LNCaP clone FGC (cell line): ENCODE results near the gene PALLD.

Source experiments
- DNase-seq: peaks from one replicate; pipeline ENCODE4 v3.0.0-alpha.2; 2011; ENCODE audit warnings: low read depth
- H3K4me3 ChIP-seq: 2 replicates; pipeline ENCODE4 v1.5.1; 2011; ENCODE audit warnings: mild to moderate bottlenecking, low read depth, low read length, control low read depth
- CTCF ChIP-seq: IDR thresholded peaks from 2 replicates; pipeline ENCODE4 v1.5.1; 2012; ENCODE audit warnings: mild to moderate bottlenecking; ENCODE audit not compliant: control insufficient read depth, insufficient read depth; ENCODE audit errors: extremely low read depth

Gene PALLD

DNA sequence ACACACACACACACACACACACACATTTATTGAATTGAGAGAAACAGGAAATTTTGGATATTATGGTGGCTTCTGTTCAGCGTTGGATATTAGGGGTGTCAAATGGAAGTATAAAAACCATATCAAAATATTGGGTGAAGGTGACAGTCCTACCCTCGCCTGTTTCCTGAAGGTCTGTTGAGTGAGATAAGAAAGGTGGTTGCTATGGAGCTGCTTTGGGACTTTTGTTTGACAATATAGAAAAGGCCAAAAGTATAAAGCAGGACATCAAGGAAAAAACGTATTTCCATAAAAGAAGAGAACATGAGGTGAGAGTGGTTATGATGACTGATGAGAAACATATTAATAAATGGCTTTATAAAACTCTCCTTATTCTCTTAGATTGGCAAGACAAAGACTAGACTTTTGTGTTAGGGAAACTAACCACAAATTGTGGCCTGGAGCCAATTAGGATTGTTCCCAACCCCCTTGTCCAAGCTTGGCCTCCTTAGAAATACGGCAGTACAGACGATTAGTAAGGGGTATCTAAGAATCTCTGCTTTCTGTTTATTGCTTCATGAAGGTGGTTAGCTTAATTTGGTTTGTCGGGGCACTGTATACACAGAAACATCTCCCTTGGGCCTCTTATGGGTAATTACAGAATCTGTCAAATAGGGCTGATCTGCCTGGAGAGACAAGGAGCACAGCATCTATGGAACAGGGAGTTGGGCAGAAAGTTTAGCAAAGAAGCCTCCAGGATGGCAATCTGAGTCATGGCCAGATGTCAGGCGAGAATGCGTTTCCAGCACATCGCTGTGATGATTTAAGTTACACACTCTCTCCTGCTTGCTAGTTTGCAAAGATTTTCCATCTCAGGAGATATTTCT, 315.2 kb downstream of the PALLD start:
- no peak for DNase-seq
- no peak for TF ChIP-seq CTCF
- H3K4me3 ChIP-seq = no peak overlapping the region

GRCh38 chr4:168812806-168813205, 316.0 kb downstream of the PALLD start:
- no peak overlapping the region for H3K4me3 ChIP-seq
- DNase-seq = no peak
- TF ChIP-seq CTCF = no peak

DNA sequence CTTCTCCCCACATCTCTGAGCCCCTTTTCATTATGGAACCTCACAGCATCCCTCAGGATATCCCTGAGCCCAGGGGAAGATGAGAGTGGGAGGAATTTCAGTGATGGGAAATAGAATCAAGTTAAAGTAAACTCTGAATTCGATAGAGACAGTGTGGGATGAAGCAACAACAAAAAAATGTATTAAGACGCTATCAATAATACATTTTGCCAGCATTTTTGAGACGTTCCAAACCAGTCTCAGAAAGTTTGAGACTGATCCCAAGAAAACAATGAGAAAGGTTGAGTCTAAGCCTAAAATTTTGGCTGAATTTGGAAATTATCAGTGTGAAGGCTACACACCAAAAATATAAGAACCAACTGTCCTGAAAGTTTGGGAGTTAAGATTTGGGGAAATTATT, 317.0 kb downstream of the PALLD start:
- no peak overlapping the region for H3K4me3 ChIP-seq
- TF ChIP-seq CTCF = no peak
- no peak for DNase-seq

- TF ChIP-seq CTCF = no peak
- no peak for DNase-seq
- H3K4me3 ChIP-seq = no peak overlapping the region
Observed at GRCh38 chr4:168815379-168816345, 318.8 kb downstream of the PALLD start.

- no peak overlapping the region for H3K4me3 ChIP-seq
- DNase-seq = no peak
- TF ChIP-seq CTCF = no peak
Observed at GRCh38 chr4:168817370-168817769, 320.5 kb downstream of the PALLD start.

DNA sequence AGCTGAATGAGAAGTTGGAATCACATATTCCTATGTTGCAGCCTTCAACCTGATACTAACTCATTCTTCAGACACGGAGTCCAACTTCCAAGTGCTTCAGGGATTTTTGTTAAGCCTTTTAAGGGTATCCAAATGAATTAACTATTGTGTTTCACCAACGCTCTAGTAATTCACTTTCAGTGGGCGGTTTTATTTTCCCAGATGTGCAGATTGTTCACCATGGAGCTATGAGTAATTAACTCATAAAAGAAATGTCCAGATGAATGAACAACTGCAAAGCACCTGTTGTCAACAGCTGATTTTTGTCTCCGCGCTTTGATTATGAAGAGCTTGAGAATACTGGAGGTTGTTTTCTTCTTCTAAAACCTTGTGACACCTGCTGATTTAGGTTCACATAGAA, 325.6 kb downstream of the PALLD start:
- H3K4me3 ChIP-seq = no peak overlapping the region
- no peak for TF ChIP-seq CTCF
- no peak for DNase-seq
